ENCODE measurements around the gene ASH1L.
A peak's percentile ranks its signal among the peaks of the same experiment; 100 is the strongest.

Gene ASH1L

GRCh38 chr1:155308493-155309422, 253.8 kb downstream of the ASH1L start, which contains the start of gene FDPS (continued):
- TF ChIP-seq, protein P1, sequence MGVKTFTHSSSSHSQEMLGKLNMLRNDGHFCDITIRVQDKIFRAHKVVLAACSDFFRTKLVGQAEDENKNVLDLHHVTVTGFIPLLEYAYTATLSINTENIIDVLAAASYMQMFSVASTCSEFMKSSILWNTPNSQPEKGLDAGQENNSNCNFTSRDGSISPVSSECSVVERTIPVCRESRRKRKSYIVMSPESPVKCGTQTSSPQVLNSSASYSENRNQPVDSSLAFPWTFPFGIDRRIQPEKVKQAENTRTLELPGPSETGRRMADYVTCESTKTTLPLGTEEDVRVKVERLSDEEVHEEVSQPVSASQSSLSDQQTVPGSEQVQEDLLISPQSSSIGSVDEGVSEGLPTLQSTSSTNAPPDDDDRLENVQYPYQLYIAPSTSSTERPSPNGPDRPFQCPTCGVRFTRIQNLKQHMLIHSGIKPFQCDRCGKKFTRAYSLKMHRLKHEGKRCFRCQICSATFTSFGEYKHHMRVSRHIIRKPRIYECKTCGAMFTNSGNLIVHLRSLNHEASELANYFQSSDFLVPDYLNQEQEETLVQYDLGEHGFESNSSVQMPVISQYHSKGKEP (tag by site-specific recombination; IDR thresholded peaks at IDR 0.05), result no peak
- TF ChIP-seq GLIS2 (tag by site-specific recombination; IDR thresholded peaks at IDR 0.05) (peak; percentile 17; the same call in 1 of the 2 replicates), ZBTB8A (tag by site-specific recombination; IDR thresholded peaks at IDR 0.05) (0 out of 2 replicates have a peak, but pooled peaks have one; percentile 17), ZNF544 (tag by site-specific recombination; IDR thresholded peaks at IDR 0.05) (no peak), ZSCAN30 (tag by site-specific recombination; IDR thresholded peaks at IDR 0.05) (peak; percentile 60), ZNF335 (tag by site-specific recombination; conservative IDR thresholded peaks at IDR 0.05) (peak; percentile 93), ZFP37 (tag by site-specific recombination; IDR thresholded peaks at IDR 0.05) (peak; percentile 64; the same call in 1 of the 2 replicates)

GRCh38 chr1:155307247-155307740, 255.3 kb downstream of the ASH1L start:
- peak; percentile 59 for TF ChIP-seq CTCF (tag by site-specific recombination; IDR thresholded peaks at IDR 0.05)
- no peak for TF ChIP-seq ZNF701 (tag by site-specific recombination; IDR thresholded peaks at IDR 0.05)
- no peak for TF ChIP-seq ZNF184 (tag by site-specific recombination; IDR thresholded peaks at IDR 0.05)
- TF ChIP-seq ZNF140 (tag by site-specific recombination; IDR thresholded peaks at IDR 0.05), result no peak
- TF ChIP-seq ZNF112 (tag by site-specific recombination; IDR thresholded peaks at IDR 0.05), result no peak
- no peak for TF ChIP-seq ZNF280C (tag by site-specific recombination; IDR thresholded peaks at IDR 0.05)
- no peak for TF ChIP-seq ZNF10 (tag by site-specific recombination; IDR thresholded peaks at IDR 0.05)
- CTCF ChIA-PET, result interaction anchor here (0.6 to 2.5 kb wide), 12 partner anchors 9 to 285 kb away, joined by 3 to 35 read pairs (median 4); no protein-coding TSS in a partner anchor
- H3K4me3 ChIP-seq (ENCODE audit: low read depth, low read length), result no peak overlapping the region
- peaks cover 17 to 23% of the 10 kb centered on the region in 2 experiments; a peak in 2 of 3 replicates for H3K36me3 ChIP-seq (ENCODE audit: control insufficient read depth in 2 of 2, insufficient read depth in 1 of 2, low read length in 2 of 2)
- H3K9me3 ChIP-seq (ENCODE audit: control insufficient read depth, insufficient read depth, low read depth, low read length), result no peaks in the 10 kb centered on the region
- peaks cover 5% of the 10 kb centered on the region; the same call in 1 of the 2 replicates for H3K4me1 ChIP-seq (ENCODE audit: control insufficient read depth, insufficient read depth, low read length)
- POLR2A ChIA-PET, result interaction anchor here (1.4 to 2.3 kb wide), 2 partner anchors 34 to 57 kb away, joined by 4 to 18 read pairs; partner anchors contain the start of gene CLK2
- peak overlapping the region; percentile 88; the same call in 1 of the 2 replicates for H3K27ac ChIP-seq (ENCODE audit: extremely low read depth, low read depth, low read length)

- no peaks in the 10 kb centered on the region for H3K9me3 ChIP-seq (ENCODE audit: control insufficient read depth, insufficient read depth, low read depth, low read length)
- CTCF ChIA-PET, result interaction anchor here (0.6 to 1.3 kb wide), 4 partner anchors 29 to 99 kb away, joined by 3 to 8 read pairs (median 3); no protein-coding TSS in a partner anchor
Measured at GRCh38 chr1:155305881-155306391, 256.7 kb downstream of the ASH1L start.

More at GRCh38 chr1:155305881-155306391, 256.7 kb downstream of the ASH1L start:
- POLR2A ChIA-PET, result interaction anchor here (0.7 kb wide), 1 partner anchor 52 kb away, joined by 3 read pairs; no protein-coding TSS in a partner anchor
- Histone ChIP-seq H3K27ac (ENCODE audit: extremely low read depth, low read depth, low read length) (no peak overlapping the region), H3K36me3 (ENCODE audit: control insufficient read depth in 2 of 2, insufficient read depth in 1 of 2, low read length in 2 of 2) (peaks cover 9 to 11% of the 10 kb centered on the region in 2 experiments; a peak in 2 of 3 replicates), H3K4me1 (ENCODE audit: control insufficient read depth, insufficient read depth, low read length) (peaks cover 5% of the 10 kb centered on the region; the same call in 1 of the 2 replicates), H3K4me3 (ENCODE audit: low read depth, low read length) (no peak overlapping the region)
- TF ChIP-seq ZNF654 (tag by site-specific recombination; IDR thresholded peaks at IDR 0.05; ENCODE audit: low read depth) (no peak), OSR2 (tag by site-specific recombination; IDR thresholded peaks at IDR 0.05) (no peak), ZNF202 (tag by site-specific recombination; IDR thresholded peaks at IDR 0.05; ENCODE audit: borderline replicate concordance) (no peak), ZNF600 (tag by site-specific recombination; IDR thresholded peaks at IDR 0.05) (peak; percentile 14; the same call in 1 of the 2 replicates), ZNF26 (tag by site-specific recombination; IDR thresholded peaks at IDR 0.05) (no peak)
- TF ChIP-seq, protein P2, sequence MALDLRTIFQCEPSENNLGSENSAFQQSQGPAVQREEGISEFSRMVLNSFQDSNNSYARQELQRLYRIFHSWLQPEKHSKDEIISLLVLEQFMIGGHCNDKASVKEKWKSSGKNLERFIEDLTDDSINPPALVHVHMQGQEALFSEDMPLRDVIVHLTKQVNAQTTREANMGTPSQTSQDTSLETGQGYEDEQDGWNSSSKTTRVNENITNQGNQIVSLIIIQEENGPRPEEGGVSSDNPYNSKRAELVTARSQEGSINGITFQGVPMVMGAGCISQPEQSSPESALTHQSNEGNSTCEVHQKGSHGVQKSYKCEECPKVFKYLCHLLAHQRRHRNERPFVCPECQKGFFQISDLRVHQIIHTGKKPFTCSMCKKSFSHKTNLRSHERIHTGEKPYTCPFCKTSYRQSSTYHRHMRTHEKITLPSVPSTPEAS (tag by site-specific recombination; IDR thresholded peaks at IDR 0.05), result no peak
